Kidney (tissue), 14 donors: ENCODE measurements around the gene USH2A. TPM values are rescaled to one million over a fixed set of nuclear protein-coding genes. Genes with fewer than 3 reads are reported as not detected.

Source experiments
- DNase-seq, 5 donors: peaks; one replicate each; pipeline ENCODE4 v3.0.0-alpha.2; 2013 to 2020
- FAIRE-seq: peaks from 2 replicates; lab custom pipeline; 2012; peaks lifted over from hg19 to GRCh38; lab: Jason Lieb, UNC
- H3K27ac ChIP-seq, 2 donors: one replicate each; pipeline ENCODE4 v1.7.0; 2013; ENCODE audit warnings: low read depth in 2 of 2, low read length in 2 of 2, inconsistent platforms in 1 of 2
- H3K27me3 ChIP-seq: one replicate; pipeline ENCODE4 v1.7.1; 2013; ENCODE audit warnings: low read length, inconsistent platforms; ENCODE audit not compliant: control insufficient read depth, insufficient read depth
- H3K36me3 ChIP-seq, 3 donors: one replicate each; pipeline versions ENCODE4 v1.7.0 to v1.7.1; 2013; ENCODE audit warnings: low read length in 3 of 3, control low read depth in 1 of 3, inconsistent platforms in 1 of 3; ENCODE audit not compliant: insufficient read depth in 3 of 3, control insufficient read depth in 2 of 3
- H3K4me1 ChIP-seq, 3 donors: one replicate each; pipeline versions ENCODE4 v1.7.0 to v1.7.1; 2013; ENCODE audit warnings: low read length in 3 of 3, inconsistent platforms in 1 of 3, low read depth in 1 of 3; ENCODE audit not compliant: control insufficient read depth in 2 of 3, insufficient read depth in 2 of 3
- H3K4me3 ChIP-seq, 3 donors: one replicate each; pipeline versions ENCODE4 v1.7.0 to v1.8.1; 2013; ENCODE audit warnings: low read length in 3 of 3, control low read depth in 1 of 3, inconsistent platforms in 1 of 3
- H3K9ac ChIP-seq, 3 donors: one replicate each; pipeline versions ENCODE4 v1.7.0 to v1.7.1; 2013; ENCODE audit warnings: low read length in 3 of 3, control low read depth in 1 of 3, inconsistent platforms in 1 of 3
- H3K9me3 ChIP-seq, 3 donors: one replicate each; pipeline versions ENCODE4 v1.7.0 to v1.7.1; 2013; ENCODE audit warnings: low read length in 3 of 3, control low read depth in 1 of 3, inconsistent platforms in 1 of 3; ENCODE audit not compliant: control insufficient read depth in 2 of 3, insufficient read depth in 1 of 3
- intact Hi-C: fragments of 100-400 bp; cut with DNase I; formaldehyde crosslinking; loops from one replicate; pipeline ENCODE4 v1.11.1; 2022
- polyA plus RNA-seq: library from polyadenylated mRNA; stranded (reverse); fragments of 350-450 nt; fragmentation: Illumina TruSeq; extraction: RNeasy Lipid Tissue Mini Kit (QIAGEN cat#74804); gene quantifications from one replicate; pipeline ENCODE4 v1.2.3, GENCODE V29; 2014; ENCODE audit warnings: low read depth, low replicate concordance; ENCODE audit not compliant: insufficient read depth
- total RNA-seq: library from RNA; stranded (reverse); fragmentation: NEBNext Ultra II Directional; extraction: Animal tissue kit (Norgen Biotek cat#: 25700); gene quantifications from one replicate; pipeline ENCODE4 v1.2.1, GENCODE V29; 2021
- TF ChIP-seq, protein P1 (sequence below): IDR thresholded peaks from 3 replicates; pipeline ENCODE4 v1.5.1; 2012; ENCODE audit warnings: mild to moderate bottlenecking, moderate library complexity, borderline replicate concordance; ENCODE audit not compliant: insufficient read depth; ENCODE audit errors: extremely low read depth
- donor health status: control.
- donor health status: control.
- donor health status: control.
- donor health status: control.
- donor health status: control.
- donor health status: DM: yes; HTN: yes; CAD: no.
- donor health status: Normal renal cell carcinoma (clear cell type).

USH2A gene
- total and polyA plus RNA-seq, 2 donors from 2014 or later = 0.06 TPM; not detected in 1

DNA sequence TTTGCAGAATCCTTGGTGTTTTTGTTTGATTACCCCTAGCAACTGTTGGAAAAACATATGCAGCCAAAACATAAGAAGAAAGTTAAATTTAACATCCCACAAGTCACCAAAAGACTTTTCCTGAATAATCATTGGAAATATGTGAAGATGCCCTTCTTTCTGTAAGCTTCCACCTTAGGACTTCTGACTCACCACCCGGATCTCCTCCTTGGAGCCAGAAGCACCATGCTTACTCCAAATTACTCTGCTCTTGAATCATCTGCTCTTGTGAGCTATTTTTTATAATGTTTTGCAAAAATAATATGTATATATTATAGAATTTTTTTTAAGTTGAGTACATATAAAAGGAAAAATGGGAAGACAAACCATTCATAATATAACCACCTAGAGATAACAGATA lies 464.4 kb downstream of the USH2A start:
- FAIRE-seq = no peak
- Histone ChIP-seq H3K27ac (no peak overlapping the region), H3K4me1 (no peaks in the 10 kb centered on the region), H3K9me3 (no peaks in the 10 kb centered on the region), H3K4me3 (no peak overlapping the region), H3K27me3 (no peaks in the 10 kb centered on the region), H3K9ac (no peak overlapping the region), H3K36me3 (no peaks in the 10 kb centered on the region)
- intact Hi-C loops = no loop called here
- TF ChIP-seq, protein P1, sequence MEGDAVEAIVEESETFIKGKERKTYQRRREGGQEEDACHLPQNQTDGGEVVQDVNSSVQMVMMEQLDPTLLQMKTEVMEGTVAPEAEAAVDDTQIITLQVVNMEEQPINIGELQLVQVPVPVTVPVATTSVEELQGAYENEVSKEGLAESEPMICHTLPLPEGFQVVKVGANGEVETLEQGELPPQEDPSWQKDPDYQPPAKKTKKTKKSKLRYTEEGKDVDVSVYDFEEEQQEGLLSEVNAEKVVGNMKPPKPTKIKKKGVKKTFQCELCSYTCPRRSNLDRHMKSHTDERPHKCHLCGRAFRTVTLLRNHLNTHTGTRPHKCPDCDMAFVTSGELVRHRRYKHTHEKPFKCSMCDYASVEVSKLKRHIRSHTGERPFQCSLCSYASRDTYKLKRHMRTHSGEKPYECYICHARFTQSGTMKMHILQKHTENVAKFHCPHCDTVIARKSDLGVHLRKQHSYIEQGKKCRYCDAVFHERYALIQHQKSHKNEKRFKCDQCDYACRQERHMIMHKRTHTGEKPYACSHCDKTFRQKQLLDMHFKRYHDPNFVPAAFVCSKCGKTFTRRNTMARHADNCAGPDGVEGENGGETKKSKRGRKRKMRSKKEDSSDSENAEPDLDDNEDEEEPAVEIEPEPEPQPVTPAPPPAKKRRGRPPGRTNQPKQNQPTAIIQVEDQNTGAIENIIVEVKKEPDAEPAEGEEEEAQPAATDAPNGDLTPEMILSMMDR = no peak
- DNase-seq = no peak

DNA sequence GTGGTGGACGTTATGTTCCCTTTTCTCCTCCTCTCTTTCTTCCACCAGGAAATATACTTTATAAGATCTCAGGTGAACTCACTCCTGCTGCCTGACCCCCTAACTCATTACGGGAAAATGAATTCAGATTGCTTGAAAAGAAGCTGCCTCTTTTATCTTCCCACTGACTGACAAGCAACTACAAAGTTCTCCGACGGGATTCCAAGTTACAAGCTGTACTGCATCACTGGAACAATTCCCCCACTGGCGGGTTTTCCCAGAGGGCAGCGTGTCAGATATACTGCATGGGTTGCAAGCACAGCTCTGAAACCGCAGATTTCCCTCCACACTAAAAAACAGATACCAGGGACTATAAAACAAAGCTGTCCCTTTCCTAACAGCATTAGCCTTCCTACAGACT lies 465.6 kb downstream of the USH2A start:
- DNase-seq = peak in 3 of 5 donors; percentile 29 to 66 (median 43)
- no peak overlapping the region for H3K9ac ChIP-seq
- FAIRE-seq = no peak
- intact Hi-C loops = no loop called here
- H3K36me3 ChIP-seq = no peaks in the 10 kb centered on the region
- TF ChIP-seq, protein P1 = no peak
- no peaks in the 10 kb centered on the region for H3K4me1 ChIP-seq
- no peaks in the 10 kb centered on the region for H3K27me3 ChIP-seq
- no peaks in the 10 kb centered on the region for H3K9me3 ChIP-seq
- H3K27ac ChIP-seq = no peak overlapping the region
- no peak overlapping the region for H3K4me3 ChIP-seq

DNA sequence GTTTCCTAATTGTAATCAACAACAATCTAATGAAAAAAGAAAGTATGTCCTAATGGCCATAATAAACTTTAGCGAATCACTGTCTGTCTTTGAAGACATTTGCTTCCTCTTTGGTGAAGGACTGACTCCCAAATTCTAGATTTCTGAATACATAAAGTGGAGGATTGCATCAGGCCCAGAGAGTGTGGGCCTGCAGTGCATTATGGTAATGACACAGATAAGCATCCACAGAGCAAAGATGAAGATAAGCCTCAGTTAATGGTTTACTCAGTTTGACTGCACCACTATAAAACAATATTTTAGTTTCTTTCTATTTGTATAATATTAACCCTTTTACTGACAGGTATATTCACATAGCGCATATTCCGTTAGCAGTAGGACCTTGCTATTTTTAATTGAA lies 490.7 kb downstream of the USH2A start:
- H3K27ac ChIP-seq = no peak overlapping the region
- TF ChIP-seq, protein P1 = no peak
- FAIRE-seq = no peak
- no peaks in the 10 kb centered on the region for H3K4me1 ChIP-seq
- intact Hi-C loops = no loop called here
- H3K36me3 ChIP-seq = no peaks in the 10 kb centered on the region
- H3K9me3 ChIP-seq = no peaks in the 10 kb centered on the region
- no peak overlapping the region for H3K9ac ChIP-seq
- H3K4me3 ChIP-seq = no peak overlapping the region
- no peak for DNase-seq
- no peaks in the 10 kb centered on the region for H3K27me3 ChIP-seq

DNA sequence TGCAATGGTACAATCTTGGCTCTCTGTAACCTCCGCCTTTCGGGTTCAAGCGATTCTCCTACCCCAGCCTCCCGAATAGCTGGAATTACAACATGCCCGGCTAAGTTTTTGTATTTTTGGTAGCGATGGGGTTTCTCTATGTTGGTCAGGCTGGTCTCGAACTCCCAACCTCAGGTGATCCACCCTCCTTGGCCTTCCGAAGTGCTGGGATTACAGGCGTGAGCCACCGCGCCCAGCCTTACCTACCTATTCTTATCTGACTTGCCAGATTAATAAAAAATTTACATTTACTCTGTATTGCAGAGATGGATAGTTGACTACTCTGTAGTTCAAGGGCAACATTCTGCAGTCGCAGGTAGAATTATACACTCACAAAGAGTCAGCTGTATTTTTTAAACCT lies 496.6 kb downstream of the USH2A start:
- Histone ChIP-seq H3K9me3 (no peaks in the 10 kb centered on the region), H3K36me3 (no peaks in the 10 kb centered on the region), H3K4me3 (no peak overlapping the region), H3K27me3 (no peaks in the 10 kb centered on the region), H3K27ac (no peak overlapping the region), H3K4me1 (no peaks in the 10 kb centered on the region), H3K9ac (no peak overlapping the region)
- FAIRE-seq (no peak), DNase-seq (no peak)
- intact Hi-C loops = no loop called here
- TF ChIP-seq, protein P1 = no peak
